PC-9 (cell line): ENCODE results near the gene SEC14L1. TPM values are rescaled to one million over a fixed set of nuclear protein-coding genes. Genes with fewer than 3 reads are reported as not detected.

Experiments
- BruUV-seq: library from RNA; stranded (reverse); fragments of 400-500 nt; replicated peaks from 2 replicates; lab custom pipeline; 2021; lab: Mats Ljungman, UMichigan
- CTCF ChIA-PET: fragments of 300-600 bp; sonication (Branson Sonifier 250); formaldehyde crosslinking; loops from one replicate; lab custom pipeline; 2022; ENCODE audit warnings: antibody characterized with exemption; lab: Charles Lee
- POLR2A ChIA-PET: fragments of 300-600 bp; sonication (Branson Sonifier 250); formaldehyde crosslinking; loops from one replicate; lab custom pipeline; 2022; ENCODE audit warnings: antibody characterized with exemption; ENCODE audit not compliant: unreplicated experiment; lab: Charles Lee
- DNase-seq, 2 experiments: peaks; one replicate each; pipeline versions ENCODE4 v3.0.0 to v3.0.0-alpha.2; 2015 to 2022; ENCODE audit warnings: mixed read lengths in 1 of 2
- H2AFZ ChIP-seq: fragments of 200-600 bp; sonication (generic); 2 replicates; pipeline ENCODE4 v1.8.1; 2017; ENCODE audit warnings: antibody characterized with exemption
- H3F3A ChIP-seq: fragments of 200-600 bp; sonication (generic); 2 replicates; pipeline ENCODE4 v1.8.1; 2017; ENCODE audit warnings: antibody characterized with exemption, mild to moderate bottlenecking, low read depth; ENCODE audit not compliant: insufficient read depth
- H3K27ac ChIP-seq: fragments of 200-600 bp; sonication (generic); 2 replicates; pipeline ENCODE4 v1.6.1; 2016; ENCODE audit warnings: mixed run types
- H3K27me3 ChIP-seq: fragments of 200-600 bp; sonication (generic); 2 replicates; pipeline ENCODE4 v1.6.1; 2016; ENCODE audit warnings: low read depth, mixed run types; ENCODE audit not compliant: insufficient read depth
- H3K36me3 ChIP-seq: fragments of 200-600 bp; sonication (generic); 2 replicates; pipeline ENCODE4 v1.6.1; 2016; ENCODE audit warnings: low read depth, mixed run types
- H3K4me1 ChIP-seq: fragments of 200-600 bp; sonication (generic); replicated peaks from 2 replicates; pipeline ENCODE4 v1.6.1; 2016; ENCODE audit warnings: mixed run types; ENCODE audit not compliant: insufficient read depth
- H3K4me2 ChIP-seq: fragments of 200-600 bp; sonication (generic); 2 replicates; pipeline ENCODE4 v1.6.1; 2017; ENCODE audit warnings: mixed run types
- H3K4me3 ChIP-seq: fragments of 200-600 bp; sonication (generic); 2 replicates; pipeline ENCODE4 v1.6.1; 2016; ENCODE audit warnings: mixed run types
- H3K79me2 ChIP-seq: fragments of 200-600 bp; sonication (generic); 2 replicates; pipeline ENCODE4 v1.6.1; 2017; ENCODE audit warnings: low read depth, mixed run types
- H3K9me2 ChIP-seq: fragments of 200-600 bp; sonication (generic); 2 replicates; pipeline ENCODE4 v1.8.1; 2017; ENCODE audit warnings: mild to moderate bottlenecking; ENCODE audit not compliant: insufficient read depth
- H3K9me3 ChIP-seq: fragments of 200-600 bp; sonication (generic); 2 replicates; pipeline ENCODE4 v1.8.1; 2016; ENCODE audit warnings: low read depth; ENCODE audit not compliant: insufficient read depth
- H4K20me1 ChIP-seq: fragments of 200-600 bp; sonication (generic); 2 replicates; pipeline ENCODE4 v1.8.1; 2017; ENCODE audit not compliant: insufficient read depth
- CTCF ChIP-seq: fragments of 200-600 bp; sonication (generic); conservative IDR thresholded peaks from 2 replicates; pipeline ENCODE4 v1.6.1; 2017; ENCODE audit warnings: mixed run types, antibody characterized with exemption, mild to moderate bottlenecking, moderate library complexity
- EZH2 ChIP-seq: fragments of 200-600 bp; sonication (generic); IDR thresholded peaks from 2 replicates; pipeline ENCODE4 v1.8.0; 2017; ENCODE audit warnings: antibody characterized with exemption, low read depth
- intact Hi-C: fragments of 100-400 bp; cut with micrococcal nuclease; formaldehyde crosslinking; loops from one replicate; pipeline ENCODE4 v1.10.0; 2022; ENCODE audit not compliant: unreplicated experiment
- total RNA-seq: library from RNA; stranded (reverse); gene quantifications from 2 replicates; pipeline ENCODE4 v1.2.3, GENCODE V29; 2021

Gene SEC14L1
- total RNA-seq, 1 experiment from 2014 or later = 83.1 TPM

- Histone ChIP-seq H3K9me2 (no peaks in the 10 kb centered on the region), H2AFZ (no peak overlapping the region), H3K27ac (no peak overlapping the region), H4K20me1 (no peaks in the 10 kb centered on the region), H3K27me3 (no peaks in the 10 kb centered on the region), H3K4me3 (no peak overlapping the region), H3F3A (no peaks in the 10 kb centered on the region), H3K9me3 (no peaks in the 10 kb centered on the region), H3K4me2 (no peak overlapping the region), H3K79me2 (no peaks in the 10 kb centered on the region), H3K36me3 (no peaks in the 10 kb centered on the region), H3K4me1 (no peaks in the 10 kb centered on the region)
- DNase-seq = no peak
- intact Hi-C loops = no loop called here
- ChIA-PET CTCF (no interaction called here), POLR2A (no interaction called here)
- TF ChIP-seq CTCF = no peak
- TF ChIP-seq EZH2 = no peak
- no TSS peak for BruUV-seq
These were observed 71.5 kb downstream of the SEC14L1 start for GRCh38 chr17:77212081-77212832.

- TF ChIP-seq EZH2 (no peak), CTCF (no peak)
- Histone ChIP-seq H3K4me1 (no peaks in the 10 kb centered on the region), H3F3A (no peaks in the 10 kb centered on the region), H3K4me3 (no peak overlapping the region), H3K79me2 (no peaks in the 10 kb centered on the region), H3K27me3 (no peaks in the 10 kb centered on the region), H3K9me3 (no peaks in the 10 kb centered on the region), H3K27ac (no peak overlapping the region), H3K36me3 (no peaks in the 10 kb centered on the region), H2AFZ (no peak overlapping the region), H3K9me2 (no peaks in the 10 kb centered on the region), H4K20me1 (no peaks in the 10 kb centered on the region), H3K4me2 (no peak overlapping the region)
- no peak for DNase-seq
- intact Hi-C loops = no loop called here
- POLR2A ChIA-PET = no interaction called here
- CTCF ChIA-PET = no interaction called here
- BruUV-seq = no TSS peak
These were observed 72.3 kb downstream of the SEC14L1 start for GRCh38 chr17:77212833-77213777.

GRCh38 chr17:77213778-77214132 lies 73.0 kb downstream of the SEC14L1 start:
- H3K4me2 ChIP-seq = no peak overlapping the region
- no peaks in the 10 kb centered on the region for H3K9me3 ChIP-seq
- no peak overlapping the region for H3K4me3 ChIP-seq
- no peak overlapping the region for H3K27ac ChIP-seq
- H2AFZ ChIP-seq = no peak overlapping the region
- no TSS peak for BruUV-seq
- no peaks in the 10 kb centered on the region for H3K27me3 ChIP-seq
- intact Hi-C loops = no loop called here
- ChIA-PET CTCF (no interaction called here), POLR2A (no interaction called here)
- no peaks in the 10 kb centered on the region for H4K20me1 ChIP-seq
- no peak for TF ChIP-seq EZH2
- TF ChIP-seq CTCF = no peak
- H3K36me3 ChIP-seq = no peaks in the 10 kb centered on the region
- H3K79me2 ChIP-seq = no peaks in the 10 kb centered on the region
- H3F3A ChIP-seq = no peaks in the 10 kb centered on the region
- no peaks in the 10 kb centered on the region for H3K9me2 ChIP-seq
- no peak for DNase-seq
- H3K4me1 ChIP-seq = no peaks in the 10 kb centered on the region
